ENCODE measurements around the gene PLIN4. TPM values are rescaled to one million over a fixed set of nuclear protein-coding genes. Genes with fewer than 3 reads are reported as not detected.

Gene PLIN4
- total and polyA plus RNA-seq, 2 donors (not counting 3 experiments of a cell fraction or from before 2014, with no cell fraction given), result 0.01 TPM; not detected in 1

GRCh38 chr19:4500841-4501591 lies 17.3 kb downstream of the PLIN4 start:
- no peak overlapping the region for H3K27ac ChIP-seq (ENCODE audit: insufficient read depth, low read depth, low read length)
- no peaks in the 10 kb centered on the region for H3K79me2 ChIP-seq (ENCODE audit: control insufficient read depth, insufficient read depth, low read length)
- TF ChIP-seq POLR2A (IDR thresholded peaks at IDR 0.05; ENCODE audit: low read depth, low read length), result no peak
- no peak for TF ChIP-seq POLR2AphosphoS5 (IDR thresholded peaks at IDR 0.05; ENCODE audit: insufficient read depth, low read depth, low read length)
- no peak for TF ChIP-seq CTCF (IDR thresholded peaks at IDR 0.05; ENCODE audit: extremely low read depth in 1 of 2, insufficient read depth in 1 of 2, low read depth in 1 of 2, low read length in 2 of 2)
- no peak for TF ChIP-seq FOS (IDR thresholded peaks at IDR 0.05; ENCODE audit: borderline replicate concordance, insufficient read depth, low read length)
- no peak for TF ChIP-seq MAX (IDR thresholded peaks at IDR 0.05; ENCODE audit: insufficient read depth, insufficient read length)
- intact Hi-C loops (cut with micrococcal nuclease) (no loop called here), dilution Hi-C loops (cut with MboI; ENCODE audit: extremely low pct_ligation_motif_present, low sequenced_read_pairs) (no loop called here)
- no peak for FAIRE-seq
- ChIA-PET CTCF (interaction anchor here (0.8 to 3.1 kb wide), 3 partner anchors 22 to 24 kb away, joined by 3 to 10 read pairs (median 4); no protein-coding TSS in a partner anchor), POLR2A (no interaction called here)
- H3K4me2 ChIP-seq (ENCODE audit: insufficient read depth, low read length), result no peak overlapping the region
- H3K4me1 ChIP-seq (ENCODE audit: control insufficient read depth, extremely low read depth, insufficient read depth, low read length), result peaks cover under 1% of the 10 kb centered on the region
- H2AFZ ChIP-seq (ENCODE audit: low read depth, low read length), result no peak overlapping the region
- no peak for DNase-seq (ENCODE audit: low read depth, low spot score)
- no peaks in the 10 kb centered on the region for H4K20me1 ChIP-seq (replicated peaks; ENCODE audit: control insufficient read depth, extremely low read depth, insufficient read depth, low read length)
- H3K27me3 ChIP-seq (ENCODE audit: control insufficient read depth in 2 of 2, insufficient read depth in 2 of 2, low read length in 2 of 2), result no peaks in the 10 kb centered on the region
- H3K36me3 ChIP-seq (ENCODE audit: control insufficient read depth in 2 of 2, extremely low read depth in 1 of 2, insufficient read depth in 2 of 2, low read length in 2 of 2), result peaks cover 5 to 42% of the 10 kb centered on the region in 2 experiments
- no peaks in the 10 kb centered on the region for H3K9me3 ChIP-seq (replicated peaks; ENCODE audit: control insufficient read depth, insufficient read depth, low read length)
- BruUV-seq (replicated peaks), result no TSS peak
- no peak overlapping the region for H3K9ac ChIP-seq (replicated peaks; ENCODE audit: extremely low read depth, insufficient read depth, low read length)
- no peak overlapping the region for H3K4me3 ChIP-seq (replicated peaks in 1 of 3; ENCODE audit: insufficient read depth in 1 of 3, low read depth in 1 of 3, low read length in 3 of 3)
- no peaks in the 10 kb centered on the region for H3K9me1 ChIP-seq (replicated peaks; ENCODE audit: control insufficient read depth, extremely low read depth, insufficient read depth, low read length)
